ENCODE measurements around the gene SDK2.

DNA sequence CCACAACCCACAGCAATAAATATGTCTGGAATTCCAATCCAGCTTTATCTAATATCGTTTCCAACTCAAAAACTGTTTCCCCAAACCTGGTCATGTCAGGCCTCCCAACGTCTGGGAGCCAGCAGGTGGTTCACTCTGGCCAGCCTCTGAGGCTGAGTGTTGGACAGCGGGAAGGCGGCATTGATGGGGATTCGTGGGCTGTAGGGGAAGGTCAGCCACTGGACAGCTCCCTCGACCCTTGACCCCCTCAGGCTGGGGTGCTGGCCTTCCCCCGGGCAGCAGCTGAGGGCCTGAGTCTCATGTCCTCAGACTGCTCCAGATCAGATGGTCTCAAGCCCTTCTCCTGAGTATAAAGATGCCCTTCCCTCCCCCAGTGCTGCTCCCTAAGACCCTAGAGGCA is 50.2 kb downstream of the SDK2 start:
- TF ChIP-seq, protein P1, sequence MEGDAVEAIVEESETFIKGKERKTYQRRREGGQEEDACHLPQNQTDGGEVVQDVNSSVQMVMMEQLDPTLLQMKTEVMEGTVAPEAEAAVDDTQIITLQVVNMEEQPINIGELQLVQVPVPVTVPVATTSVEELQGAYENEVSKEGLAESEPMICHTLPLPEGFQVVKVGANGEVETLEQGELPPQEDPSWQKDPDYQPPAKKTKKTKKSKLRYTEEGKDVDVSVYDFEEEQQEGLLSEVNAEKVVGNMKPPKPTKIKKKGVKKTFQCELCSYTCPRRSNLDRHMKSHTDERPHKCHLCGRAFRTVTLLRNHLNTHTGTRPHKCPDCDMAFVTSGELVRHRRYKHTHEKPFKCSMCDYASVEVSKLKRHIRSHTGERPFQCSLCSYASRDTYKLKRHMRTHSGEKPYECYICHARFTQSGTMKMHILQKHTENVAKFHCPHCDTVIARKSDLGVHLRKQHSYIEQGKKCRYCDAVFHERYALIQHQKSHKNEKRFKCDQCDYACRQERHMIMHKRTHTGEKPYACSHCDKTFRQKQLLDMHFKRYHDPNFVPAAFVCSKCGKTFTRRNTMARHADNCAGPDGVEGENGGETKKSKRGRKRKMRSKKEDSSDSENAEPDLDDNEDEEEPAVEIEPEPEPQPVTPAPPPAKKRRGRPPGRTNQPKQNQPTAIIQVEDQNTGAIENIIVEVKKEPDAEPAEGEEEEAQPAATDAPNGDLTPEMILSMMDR (IDR thresholded peaks at IDR 0.05; ENCODE audit: control extremely low read depth in 1 of 3, insufficient read depth in 1 of 3, low read depth in 1 of 3, low read length in 3 of 3), result no peak
- TF ChIP-seq NRF1 (IDR thresholded peaks at IDR 0.05; ENCODE audit: low read depth, low read length), result no peak
- no peak for TF ChIP-seq TAF1 (IDR thresholded peaks at IDR 0.05; ENCODE audit: low read depth, low read length)
- TF ChIP-seq, protein P2, sequence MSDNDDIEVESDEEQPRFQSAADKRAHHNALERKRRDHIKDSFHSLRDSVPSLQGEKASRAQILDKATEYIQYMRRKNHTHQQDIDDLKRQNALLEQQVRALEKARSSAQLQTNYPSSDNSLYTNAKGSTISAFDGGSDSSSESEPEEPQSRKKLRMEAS (IDR thresholded peaks at IDR 0.05), result no peak
- no peak for TF ChIP-seq HDAC2 (IDR thresholded peaks at IDR 0.05; ENCODE audit: borderline replicate concordance in 1 of 2, low read depth in 2 of 2, low read length in 2 of 2)
- no peak for TF ChIP-seq TAF7 (optimal IDR thresholded peaks at IDR 0.05; ENCODE audit: borderline replicate concordance, low read depth, low read length)
- TF ChIP-seq BRCA1 (IDR thresholded peaks at IDR 0.05; ENCODE audit: low read depth, low read length), result no peak
- TF ChIP-seq, protein P3, sequence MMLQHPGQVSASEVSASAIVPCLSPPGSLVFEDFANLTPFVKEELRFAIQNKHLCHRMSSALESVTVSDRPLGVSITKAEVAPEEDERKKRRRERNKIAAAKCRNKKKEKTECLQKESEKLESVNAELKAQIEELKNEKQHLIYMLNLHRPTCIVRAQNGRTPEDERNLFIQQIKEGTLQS (IDR thresholded peaks at IDR 0.05; ENCODE audit: insufficient read depth, low read depth, low read length), result no peak
- no peak for TF ChIP-seq ZNF274 (IDR thresholded peaks at IDR 0.05; ENCODE audit: borderline replicate concordance, extremely low read depth, low read length)
- no peak for TF ChIP-seq SP2 (IDR thresholded peaks at IDR 0.05; ENCODE audit: low read length)
